Large intestine (tissue), 3 donors: ENCODE measurements around the gene PCYOX1L. TPM values are rescaled to one million over a fixed set of nuclear protein-coding genes. Genes with fewer than 3 reads are reported as not detected.
"Not testable (repeated sequence)": the region's sequence is repeated elsewhere in the genome, so short reads cannot be mapped to it uniquely, and the experiment has no call there.

Experiments used
- DNase-seq, 2 donors: peaks; one replicate each; pipeline versions ENCODE4 v3.0.0 to v3.0.0-alpha.2; 2013
- H3K27ac ChIP-seq: one replicate; pipeline ENCODE4 v1.5.1; 2013; ENCODE audit warnings: low read length
- H3K27me3 ChIP-seq: 2 replicates; pipeline ENCODE4 v1.6.1; 2013; ENCODE audit warnings: low read length; ENCODE audit not compliant: control insufficient read depth, insufficient read depth
- H3K36me3 ChIP-seq: 2 replicates; pipeline ENCODE4 v1.6.1; 2013; ENCODE audit warnings: low read length; ENCODE audit not compliant: control insufficient read depth, insufficient read depth
- H3K4me1 ChIP-seq: one replicate; pipeline ENCODE4 v1.6.1; 2013; ENCODE audit warnings: low read length; ENCODE audit not compliant: control insufficient read depth, insufficient read depth
- H3K4me3 ChIP-seq: one replicate; pipeline ENCODE4 v1.5.1; 2013; ENCODE audit warnings: low read length
- H3K9me3 ChIP-seq: one replicate; pipeline ENCODE4 v1.6.1; 2013; ENCODE audit warnings: mild to moderate bottlenecking, low read depth, low read length, moderate library complexity; ENCODE audit not compliant: control insufficient read depth
- whole genome bisulfite sequencing: methylation state at CpG from one replicate; pipeline ENCODE4 v1.1.5; 2013; ENCODE audit warnings: low lambda C conversion rate; ENCODE audit not compliant: insufficient coverage; 5-methylcytosine and 5-hydroxymethylcytosine counted together
- polyA plus RNA-seq: library from polyadenylated mRNA; unstranded; fragments of 120-200 nt; gene quantifications from one replicate; pipeline ENCODE4 v1.2.1, GENCODE V29; 2013

The PCYOX1L gene
- polyA plus RNA-seq, 1 donor: 48.7 TPM

DNA sequence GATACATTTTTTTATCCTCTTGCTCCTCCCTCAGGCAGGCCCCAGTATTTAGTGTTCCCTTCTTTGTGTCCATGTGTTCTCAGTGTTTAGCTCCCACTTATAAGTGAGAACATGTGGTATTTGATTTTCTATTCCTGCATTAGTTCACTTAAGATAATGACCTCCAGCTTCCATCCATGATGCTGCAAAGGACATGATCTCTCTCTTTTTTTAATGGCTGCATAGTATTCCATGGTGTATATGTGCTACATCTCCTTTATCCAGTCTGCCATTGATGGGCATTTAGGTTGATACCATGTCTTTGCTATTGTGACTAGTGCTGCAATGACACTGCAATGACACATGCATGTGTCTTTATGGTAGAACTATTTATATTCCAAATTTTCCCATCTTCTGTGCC is 37.1 kb downstream of the PCYOX1L start:
- not testable (repeated sequence) for H3K36me3 ChIP-seq, H3K9me3 ChIP-seq, H3K4me3 ChIP-seq, H3K4me1 ChIP-seq, DNase-seq, H3K27ac ChIP-seq, H3K27me3 ChIP-seq

- Histone ChIP-seq H3K27ac (no peak overlapping the region), H3K27me3 (no peaks in the 10 kb centered on the region), H3K9me3 (no peaks in the 10 kb centered on the region), H3K36me3 (no peaks in the 10 kb centered on the region), H3K4me1 (no peaks in the 10 kb centered on the region), H3K4me3 (no peak overlapping the region)
- WGBS: 100% methylated on average over 1 of the region's 6 CpGs
- DNase-seq: no peak
Measured at GRCh38 chr5:149397530-149397929, 39.7 kb downstream of the PCYOX1L start.

DNA sequence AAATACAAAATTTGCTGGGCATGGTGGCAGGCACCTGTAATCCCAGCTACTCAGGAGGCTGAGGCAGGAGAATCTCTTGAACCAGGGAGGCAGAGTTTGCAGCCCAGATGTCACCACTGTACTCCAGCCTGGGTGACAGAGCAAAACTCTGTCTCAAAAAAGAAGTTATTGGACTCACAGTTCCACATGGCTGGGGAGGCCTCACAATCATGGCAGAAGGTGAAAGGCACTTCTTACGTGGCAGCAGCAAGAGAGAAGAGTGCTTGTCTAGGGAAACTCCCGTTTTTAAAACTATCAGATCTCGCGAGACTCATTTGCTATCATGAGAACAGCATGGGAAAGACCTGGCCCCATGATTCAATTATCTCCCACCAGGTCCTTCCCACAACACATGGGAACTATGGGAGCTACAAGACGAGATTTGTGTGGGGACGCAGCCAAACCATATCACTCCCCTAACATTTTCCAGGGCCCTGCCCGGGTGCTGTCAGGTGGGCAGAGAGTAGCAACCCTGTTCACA is 41.0 kb downstream of the PCYOX1L start:
- not testable (repeated sequence) for DNase-seq, H3K36me3 ChIP-seq, H3K4me1 ChIP-seq, H3K4me3 ChIP-seq, H3K9me3 ChIP-seq, H3K27ac ChIP-seq, H3K27me3 ChIP-seq
- no CpG with 5 or more reads among the region's 7 CpGs for WGBS

GRCh38 chr5:149399775-149400174 is 41.9 kb downstream of the PCYOX1L start:
- DNase-seq: no peak
- H3K36me3 ChIP-seq: no peaks in the 10 kb centered on the region
- no peaks in the 10 kb centered on the region for H3K9me3 ChIP-seq
- no peak overlapping the region for H3K27ac ChIP-seq
- H3K27me3 ChIP-seq: no peaks in the 10 kb centered on the region
- H3K4me3 ChIP-seq: no peak overlapping the region
- peaks cover 4% of the 10 kb centered on the region for H3K4me1 ChIP-seq

DNA sequence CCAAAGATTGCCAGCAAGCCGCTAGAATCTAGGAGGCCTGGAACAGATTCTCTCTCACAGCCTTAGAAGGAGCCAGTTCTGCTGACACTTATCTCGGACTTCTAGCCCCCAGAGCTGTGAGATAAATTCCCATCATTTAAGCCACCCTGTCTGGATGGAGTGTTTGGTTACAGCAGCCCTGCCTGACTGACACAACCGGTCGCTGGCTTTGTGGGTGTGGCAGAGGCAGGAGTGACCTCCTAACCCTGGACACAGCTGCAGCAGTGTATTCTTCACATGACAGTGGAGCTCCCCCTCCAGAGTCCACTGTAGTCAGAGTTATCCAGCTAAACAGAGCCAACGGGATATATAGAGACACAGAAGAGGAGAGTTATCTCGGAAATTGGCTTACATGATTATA is 42.5 kb downstream of the PCYOX1L start:
- Histone ChIP-seq H3K27ac (no peak overlapping the region), H3K36me3 (no peaks in the 10 kb centered on the region), H3K27me3 (no peaks in the 10 kb centered on the region), H3K9me3 (no peaks in the 10 kb centered on the region), H3K4me3 (no peak overlapping the region), H3K4me1 (peaks cover 9% of the 10 kb centered on the region)
- no peak for DNase-seq
- WGBS: no CpG with 5 or more reads among the region's 6 CpGs

- Histone ChIP-seq H3K27me3 (no peaks in the 10 kb centered on the region), H3K36me3 (no peaks in the 10 kb centered on the region), H3K4me3 (no peak overlapping the region), H3K27ac (no peak overlapping the region), H3K9me3 (no peaks in the 10 kb centered on the region), H3K4me1 (peaks cover 14% of the 10 kb centered on the region)
- WGBS: no CpG with 5 or more reads among the region's 2 CpGs
- DNase-seq: no peak
Measured at GRCh38 chr5:149401051-149401450, 43.2 kb downstream of the PCYOX1L start.

DNA sequence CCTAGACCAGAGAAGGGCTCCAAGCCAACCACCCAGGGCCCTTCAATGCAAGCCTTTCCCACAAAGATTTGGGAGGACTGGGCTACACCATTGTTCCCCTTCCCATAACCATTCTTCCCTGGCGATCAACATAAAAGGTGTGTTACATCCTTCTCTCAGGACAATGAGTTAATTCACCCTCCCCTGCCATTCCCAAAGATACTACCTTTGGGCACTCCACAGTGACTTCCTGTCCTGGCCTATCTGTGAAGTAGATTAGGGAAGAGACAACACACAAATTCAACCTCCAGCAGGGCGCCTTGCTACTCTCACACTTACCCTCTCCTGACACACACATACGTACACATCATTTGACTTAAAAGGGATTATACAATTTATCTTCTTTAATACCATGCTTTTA is 44.4 kb downstream of the PCYOX1L start:
- H3K4me1 ChIP-seq: peaks cover 14% of the 10 kb centered on the region
- WGBS: 67% methylated on average over 1 of the region's 3 CpGs
- H3K9me3 ChIP-seq: no peaks in the 10 kb centered on the region
- H3K36me3 ChIP-seq: no peaks in the 10 kb centered on the region
- no peak for DNase-seq
- H3K27ac ChIP-seq: no peak overlapping the region
- H3K27me3 ChIP-seq: no peaks in the 10 kb centered on the region
- no peak overlapping the region for H3K4me3 ChIP-seq

- H3K9me3 ChIP-seq: no peaks in the 10 kb centered on the region
- peak overlapping the region; percentile 90 for H3K27ac ChIP-seq
- WGBS: 95% methylated on average over 4 of the region's 15 CpGs
- no peak overlapping the region for H3K4me3 ChIP-seq
- no peaks in the 10 kb centered on the region for H3K27me3 ChIP-seq
- H3K36me3 ChIP-seq: no peaks in the 10 kb centered on the region
- peaks cover 14% of the 10 kb centered on the region for H3K4me1 ChIP-seq
- no peak for DNase-seq
Measured at GRCh38 chr5:149403923-149404745, 46.3 kb downstream of the PCYOX1L start.

DNA sequence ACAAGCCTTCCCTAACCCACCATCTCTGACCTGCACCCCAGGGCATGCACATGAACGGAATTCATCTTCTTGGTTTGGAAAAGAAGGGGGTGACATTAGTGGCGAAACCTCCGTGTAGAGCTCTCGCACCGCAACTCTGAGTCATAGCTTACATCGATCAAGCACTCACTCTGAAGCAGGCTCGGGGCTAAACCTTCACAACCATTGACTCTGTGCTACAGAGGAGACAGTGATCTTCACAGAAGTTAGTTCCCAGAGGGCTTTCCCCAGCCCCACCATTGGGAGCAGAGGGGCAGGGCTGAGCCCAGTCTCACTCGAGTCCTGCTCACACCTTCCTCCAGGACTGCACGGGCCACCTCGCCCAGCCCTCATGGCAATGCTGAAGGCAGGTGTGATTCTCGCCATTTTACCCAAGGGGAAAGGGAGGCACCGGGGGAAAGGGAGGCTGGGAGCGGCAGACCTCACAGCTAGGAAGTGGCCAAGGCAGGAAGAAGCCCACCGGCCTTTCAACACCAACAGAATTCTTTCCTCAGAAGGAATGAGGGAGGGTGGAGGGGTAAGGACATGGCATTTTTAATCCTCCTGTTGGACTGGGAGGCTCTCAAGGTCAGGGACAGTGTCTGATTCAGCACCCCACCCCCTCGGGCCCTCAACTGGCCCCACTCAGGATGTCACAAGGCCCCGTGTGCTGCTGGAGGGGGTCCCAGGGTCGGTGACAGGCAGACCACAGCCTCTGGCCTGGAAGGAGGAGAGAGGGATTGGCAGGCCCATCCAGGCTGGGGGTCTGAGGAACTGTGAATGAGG is 47.1 kb downstream of the PCYOX1L start:
- no CpG with 5 or more reads among the region's 17 CpGs for WGBS
- Histone ChIP-seq H3K27ac (peak overlapping the region; percentile 90), H3K4me1 (peaks cover 14% of the 10 kb centered on the region), H3K27me3 (no peaks in the 10 kb centered on the region), H3K36me3 (no peaks in the 10 kb centered on the region), H3K4me3 (no peak overlapping the region), H3K9me3 (no peaks in the 10 kb centered on the region)
- no peak for DNase-seq

DNA sequence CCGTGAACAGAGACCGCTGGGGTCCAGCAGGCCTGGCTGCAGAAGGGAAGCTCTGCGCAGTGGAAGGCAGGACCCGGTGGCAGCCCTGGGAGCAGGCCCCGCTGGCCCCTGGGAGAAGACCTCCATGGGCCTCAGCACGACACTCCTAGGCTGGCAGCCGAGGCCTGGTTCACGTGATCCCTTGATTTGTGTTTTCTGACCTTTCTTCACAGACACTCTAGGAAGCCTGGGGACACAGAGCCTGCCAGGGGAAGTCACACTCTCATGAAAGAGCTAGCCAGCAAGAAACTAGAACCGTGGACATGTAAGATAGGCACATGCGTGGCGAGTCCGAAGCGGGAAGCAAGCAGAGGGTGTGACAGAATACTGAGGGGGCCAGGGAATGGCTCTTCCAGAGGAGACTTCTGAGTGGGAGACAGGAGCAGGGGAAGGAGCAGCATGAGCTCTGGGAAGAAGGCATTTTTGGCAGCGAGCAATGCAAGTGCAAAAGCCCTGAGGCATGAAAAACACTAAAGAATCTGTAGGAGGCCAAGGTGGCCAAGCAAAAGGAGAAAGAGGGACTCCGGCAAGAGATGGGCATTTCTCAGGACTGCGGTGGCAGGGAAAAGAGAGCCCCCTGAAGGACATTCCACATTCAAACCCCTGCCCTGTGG is 47.8 kb downstream of the PCYOX1L start:
- no peaks in the 10 kb centered on the region for H3K27me3 ChIP-seq
- H3K4me1 ChIP-seq: peaks cover 16% of the 10 kb centered on the region
- whole genome bisulfite sequencing: no CpG with 5 or more reads among the region's 16 CpGs
- H3K4me3 ChIP-seq: no peak overlapping the region
- H3K27ac ChIP-seq: peak overlapping the region; percentile 90
- no peaks in the 10 kb centered on the region for H3K9me3 ChIP-seq
- H3K36me3 ChIP-seq: peaks cover 5% of the 10 kb centered on the region
- no peak for DNase-seq
